Endothelial cell of umbilical vein (primary cell): ENCODE measurements around the gene LGALS8. TPM values are rescaled to one million over a fixed set of nuclear protein-coding genes. Genes with fewer than 3 reads are reported as not detected.

Experiments used
- BruUV-seq: library from RNA; stranded (reverse); fragments of 400-500 nt; replicated peaks from 2 replicates; lab custom pipeline; 2021; lab: Mats Ljungman, UMichigan
- CTCF ChIA-PET: fragments of 300-600, 350-600 bp; sonication (Branson Sonifier 250); formaldehyde crosslinking; loops from one replicate; lab custom pipeline; 2021; ENCODE audit warnings: antibody characterized with exemption, inconsistent platforms; lab: Charles Lee
- POLR2A ChIA-PET: fragments of 300-600, 350-600 bp; sonication (Branson Sonifier 250); formaldehyde crosslinking; loops from one replicate; lab custom pipeline; 2021; ENCODE audit warnings: antibody characterized with exemption, inconsistent platforms; lab: Charles Lee
- DNase-seq: peaks from one replicate; pipeline ENCODE4 v3.0.0-alpha.2; 2011; ENCODE audit warnings: low read depth, low spot score
- FAIRE-seq: peaks from 2 replicates; lab custom pipeline; 2011; peaks lifted over from hg19 to GRCh38; lab: Jason Lieb, UNC
- H2AFZ ChIP-seq: 2 replicates; pipeline ENCODE4 v1.6.0; 2012; ENCODE audit warnings: low read depth, low read length, control low read depth, inconsistent platforms
- H3K27ac ChIP-seq: 2 replicates; pipeline ENCODE4 v1.5.1; 2011; ENCODE audit warnings: low read depth, mild to moderate bottlenecking, control low read depth, low read length, moderate library complexity; ENCODE audit not compliant: insufficient read depth
- H3K27me3 ChIP-seq, 2 experiments: 2 replicates each; pipeline versions ENCODE4 v1.6.0 to v1.6.1; 2011; ENCODE audit warnings: low read length in 2 of 2, mixed read lengths in 1 of 2; ENCODE audit not compliant: control insufficient read depth in 2 of 2, insufficient read depth in 2 of 2
- H3K36me3 ChIP-seq, 2 experiments: 2 replicates in 1 of 2; 3 replicates in 1 of 2; pipeline ENCODE4 v1.5.1; 2011; ENCODE audit warnings: low read length in 2 of 2, mild to moderate bottlenecking in 1 of 2, moderate library complexity in 1 of 2; ENCODE audit not compliant: control insufficient read depth in 2 of 2, insufficient read depth in 2 of 2; ENCODE audit errors: extremely low read depth in 1 of 2
- H3K4me1 ChIP-seq: 3 replicates; pipeline ENCODE4 v1.5.1; 2011; ENCODE audit warnings: mild to moderate bottlenecking, low read length; ENCODE audit not compliant: control insufficient read depth, insufficient read depth; ENCODE audit errors: extremely low read depth
- H3K4me2 ChIP-seq: 2 replicates; pipeline ENCODE4 v1.6.1; 2011; ENCODE audit warnings: low read length, control low read depth, mixed read lengths; ENCODE audit not compliant: insufficient read depth
- H3K4me3 ChIP-seq, 3 experiments: fragments of 200-600 bp in 1 of 3; sonication (generic), shearing (Covaris generic) in 1 of 3; replicated peaks in 1 of 3; 2 replicates each; pipeline ENCODE4 v1.5.1; 2011 to 2016; ENCODE audit warnings: control low read depth in 3 of 3, low read length in 3 of 3, mild to moderate bottlenecking in 2 of 3, inconsistent platforms in 1 of 3, low read depth in 1 of 3, moderate library complexity in 1 of 3; ENCODE audit not compliant: insufficient read depth in 1 of 3
- H3K79me2 ChIP-seq: 2 replicates; pipeline ENCODE4 v1.6.0; 2012; ENCODE audit warnings: low read length, inconsistent platforms; ENCODE audit not compliant: control insufficient read depth, insufficient read depth
- H3K9ac ChIP-seq: replicated peaks from 2 replicates; pipeline ENCODE3; 2011; ENCODE audit warnings: low read length, control low read depth; ENCODE audit not compliant: insufficient read depth; ENCODE audit errors: extremely low read depth
- H3K9me1 ChIP-seq: replicated peaks from 3 replicates; pipeline ENCODE4 v1.6.0; 2011; ENCODE audit warnings: mild to moderate bottlenecking, low read length; ENCODE audit not compliant: control insufficient read depth, insufficient read depth; ENCODE audit errors: extremely low read depth
- H3K9me3 ChIP-seq: replicated peaks from 2 replicates; pipeline ENCODE4 v1.5.1; 2012; ENCODE audit warnings: low read length, inconsistent platforms; ENCODE audit not compliant: control insufficient read depth, insufficient read depth
- H4K20me1 ChIP-seq: replicated peaks from 2 replicates; pipeline ENCODE3; 2011; ENCODE audit warnings: mild to moderate bottlenecking, low read length; ENCODE audit not compliant: control insufficient read depth, insufficient read depth; ENCODE audit errors: extremely low read depth
- CTCF ChIP-seq, 2 donors: IDR thresholded peaks; 1 replicate in 1 of 2; 2 replicates in 1 of 2; pipeline ENCODE4 v1.5.1; 2011; ENCODE audit warnings: low read length in 2 of 2, mild to moderate bottlenecking in 2 of 2, moderate library complexity in 2 of 2, control low read depth in 1 of 2, inconsistent platforms in 1 of 2, low read depth in 1 of 2; ENCODE audit not compliant: insufficient read depth in 1 of 2; ENCODE audit errors: extremely low read depth in 1 of 2
- EZH2 ChIP-seq: IDR thresholded peaks from 2 replicates; pipeline ENCODE4 v1.6.1; 2012; ENCODE audit warnings: borderline replicate concordance, low read depth, mild to moderate bottlenecking, moderate library complexity, low read length, inconsistent platforms; ENCODE audit not compliant: severe bottlenecking
- FOS ChIP-seq: IDR thresholded peaks from 2 replicates; pipeline ENCODE4 v1.6.1; 2011; ENCODE audit warnings: mild to moderate bottlenecking, low read length, moderate library complexity, borderline replicate concordance; ENCODE audit not compliant: insufficient read depth
- GATA2 ChIP-seq: IDR thresholded peaks from 2 replicates; pipeline ENCODE4 v1.7.0; 2011; ENCODE audit warnings: low read depth, mild to moderate bottlenecking, moderate library complexity, mixed read lengths, low read length; ENCODE audit not compliant: insufficient read length, insufficient read depth
- JUN ChIP-seq: IDR thresholded peaks from 2 replicates; pipeline ENCODE4 v1.6.1; 2011; ENCODE audit warnings: borderline replicate concordance, low read depth; ENCODE audit not compliant: insufficient read length, insufficient read depth
- MAX ChIP-seq: IDR thresholded peaks from 2 replicates; pipeline ENCODE4 v1.6.1; 2011; ENCODE audit not compliant: insufficient read depth, insufficient read length
- MYC ChIP-seq: IDR thresholded peaks from one replicate; pipeline ENCODE4 v1.6.1; 2011; ENCODE audit warnings: mild to moderate bottlenecking, low read depth, low read length
- POLR2A ChIP-seq: IDR thresholded peaks from 2 replicates; pipeline ENCODE4 v1.6.1; 2012; ENCODE audit warnings: low read depth, mild to moderate bottlenecking, control low read depth, low read length
- POLR2AphosphoS5 ChIP-seq: IDR thresholded peaks from 2 replicates; pipeline ENCODE4 v1.6.1; 2012; ENCODE audit warnings: low read depth, mild to moderate bottlenecking, control low read depth, low read length, moderate library complexity; ENCODE audit not compliant: insufficient read depth
- dilution Hi-C: fragments of 300-500 bp; cut with MboI; formaldehyde crosslinking; loops from one replicate; pipeline ENCODE4 v1.15.0; 2019; ENCODE audit warnings: low sequenced_read_pairs; ENCODE audit not compliant: extremely low pct_ligation_motif_present
- intact Hi-C: fragments of 100-400 bp; cut with micrococcal nuclease; formaldehyde crosslinking; loops from one replicate; pipeline ENCODE4 v1.10.0; 2022
- polyA plus RNA-seq, 4 experiments: library from polyadenylated mRNA; depleted of rRNA in 3 of 4; stranded (reverse) in 3 of 4; unstranded in 1 of 4; fragments of >200 nt; gene quantifications; 2 replicates each; pipeline versions ENCODE4 v1.2.1 to v1.2.3, GENCODE V29; 2011 to 2012; ENCODE audit warnings: missing spikeins in 1 of 4
- total RNA-seq: library from RNA; stranded (reverse); gene quantifications from 2 replicates; pipeline ENCODE4 v1.2.3, GENCODE V29; 2021

The LGALS8 gene
- total and polyA plus RNA-seq, 2 donors (not counting 3 experiments of a cell fraction or from before 2014, with no cell fraction given): 45.6 to 49.9 TPM

- Histone ChIP-seq H3K9ac (no peak overlapping the region), H3K9me1 (no peaks in the 10 kb centered on the region), H3K4me1 (no peaks in the 10 kb centered on the region), H3K4me3 (no peak overlapping the region), H2AFZ (no peak overlapping the region), H3K79me2 (no peaks in the 10 kb centered on the region), H3K4me2 (no peak overlapping the region), H3K27me3 (no peaks in the 10 kb centered on the region), H3K27ac (no peak overlapping the region), H3K9me3 (no peaks in the 10 kb centered on the region), H4K20me1 (no peaks in the 10 kb centered on the region), H3K36me3 (peaks cover 31 to 37% of the 10 kb centered on the region in 2 experiments)
- TF ChIP-seq POLR2AphosphoS5 (no peak), EZH2 (no peak), MYC (no peak), JUN (no peak), POLR2A (no peak), MAX (no peak), CTCF (IDR thresholded peaks at IDR 0.05; ENCODE audit: extremely low read depth in 1 of 2, insufficient read depth in 1 of 2, low read depth in 1 of 2, low read length in 2 of 2) (no peak), FOS (no peak), GATA2 (no peak)
- ChIA-PET CTCF (interaction anchor here (1.9 kb wide), 1 partner anchor 18 kb away, joined by 6 read pairs; no protein-coding TSS in a partner anchor), POLR2A (no interaction called here)
- dilution Hi-C loops: no loop called here
- FAIRE-seq: no peak
- intact Hi-C loops: no loop called here
- no TSS peak for BruUV-seq
- no peak for DNase-seq
Measured at GRCh38 chr1:236558846-236559245, 35.1 kb downstream of the LGALS8 start.
